HEK293 (cell line): ENCODE results near the gene NCK1.
A peak's percentile ranks its signal among the peaks of the same experiment; 100 is the strongest.

Experiments
- CTCF ChIA-PET: fragments of 350-600 bp; formaldehyde crosslinking; extraction: SDS; loops from one replicate; lab custom pipeline; 2021; ENCODE audit warnings: antibody characterized with exemption; lab: Yijun Ruan, JAX
- POLR2A ChIA-PET: fragments of 300-600 bp; formaldehyde crosslinking; extraction: SDS; loops from one replicate; lab custom pipeline; 2020; ENCODE audit warnings: antibody characterized with exemption, inconsistent platforms; lab: Yijun Ruan, JAX
- H3K27ac ChIP-seq: fragments of 200-500 bp; sonication (Bioruptor generic); 2 replicates; pipeline ENCODE4 v1.5.1; 2014; ENCODE audit warnings: low read depth, low read length, control low read depth, inconsistent platforms; ENCODE audit errors: extremely low read depth
- H3K36me3 ChIP-seq, 2 experiments: fragments of 200-500 bp in 1 of 2; sonication (Bioruptor generic) in 1 of 2; 1 replicate in 1 of 2; 2 replicates in 1 of 2; pipeline ENCODE4 v1.5.1; 2014 to 2017; ENCODE audit warnings: inconsistent platforms in 2 of 2, low read length in 2 of 2; ENCODE audit not compliant: control insufficient read depth in 2 of 2, insufficient read depth in 1 of 2
- H3K4me1 ChIP-seq: fragments of 200-500 bp; sonication (Bioruptor generic); 2 replicates; pipeline ENCODE4 v1.5.1; 2014; ENCODE audit warnings: mild to moderate bottlenecking, low read length, inconsistent platforms; ENCODE audit not compliant: control insufficient read depth, insufficient read depth
- H3K4me3 ChIP-seq: 2 replicates; pipeline ENCODE4 v1.5.1; 2011; ENCODE audit warnings: low read depth, mild to moderate bottlenecking, control low read depth, low read length, moderate library complexity
- H3K9me3 ChIP-seq: fragments of 200-500 bp; sonication (Bioruptor generic); 2 replicates; pipeline ENCODE4 v1.5.1; 2014; ENCODE audit warnings: low read depth, low read length, inconsistent platforms; ENCODE audit not compliant: control insufficient read depth, insufficient read depth
- EGR2 ChIP-seq: fragments of 450-650 bp; formaldehyde crosslinking; IDR thresholded peaks from 2 replicates; pipeline ENCODE4 v1.5.1; 2016; ENCODE audit warnings: low read depth, missing biosample characterization, missing genetic modification characterization
- GLI4 ChIP-seq: fragments of 450-650 bp; formaldehyde crosslinking; IDR thresholded peaks from 2 replicates; pipeline ENCODE4 v1.5.1; 2016; ENCODE audit warnings: missing biosample characterization, missing genetic modification characterization
- KLF7 ChIP-seq: fragments of 450-650 bp; formaldehyde crosslinking; IDR thresholded peaks from 2 replicates; pipeline ENCODE4 v1.5.1; 2016; ENCODE audit warnings: missing biosample characterization, missing genetic modification characterization, borderline replicate concordance
- MYNN ChIP-seq: fragments of 450-650 bp; formaldehyde crosslinking; IDR thresholded peaks from 2 replicates; pipeline ENCODE4 v1.5.1; 2016; ENCODE audit warnings: missing biosample characterization, missing genetic modification characterization, borderline replicate concordance
- OSR2 ChIP-seq: fragments of 450-650 bp; formaldehyde crosslinking; IDR thresholded peaks from 2 replicates; pipeline ENCODE4 v1.5.1; 2016; ENCODE audit warnings: missing biosample characterization, missing genetic modification characterization
- ZBTB17 ChIP-seq: fragments of 450-650 bp; formaldehyde crosslinking; IDR thresholded peaks from 2 replicates; pipeline ENCODE4 v1.5.1; 2016; ENCODE audit warnings: missing biosample characterization, missing genetic modification characterization
- ZFHX2 ChIP-seq: fragments of 450-650 bp; formaldehyde crosslinking; conservative IDR thresholded peaks from 2 replicates; pipeline ENCODE4 v1.5.1; 2016; ENCODE audit warnings: missing biosample characterization, missing genetic modification characterization
- ZFP69B ChIP-seq: fragments of 450-650 bp; formaldehyde crosslinking; IDR thresholded peaks from 2 replicates; pipeline ENCODE4 v1.5.1; 2016; ENCODE audit warnings: missing biosample characterization, missing genetic modification characterization
- ZNF112 ChIP-seq: fragments of 450-650 bp; formaldehyde crosslinking; IDR thresholded peaks from 2 replicates; pipeline ENCODE4 v1.5.0; 2017; ENCODE audit warnings: missing biosample characterization, missing genetic modification characterization
- ZNF138 ChIP-seq: fragments of 450-650 bp; formaldehyde crosslinking; IDR thresholded peaks from 2 replicates; pipeline ENCODE4 v1.5.1; 2016; ENCODE audit warnings: missing biosample characterization, missing genetic modification characterization, borderline replicate concordance
- ZNF146 ChIP-seq: fragments of 450-650 bp; formaldehyde crosslinking; IDR thresholded peaks from 2 replicates; pipeline ENCODE4 v1.5.1; 2016; ENCODE audit warnings: missing biosample characterization, missing genetic modification characterization
- ZNF214 ChIP-seq: fragments of 450-650 bp; formaldehyde crosslinking; IDR thresholded peaks from 2 replicates; pipeline ENCODE4 v1.5.1; 2017; ENCODE audit warnings: missing biosample characterization, mild to moderate bottlenecking, missing genetic modification characterization, borderline replicate concordance
- ZNF23 ChIP-seq: fragments of 450-650 bp; formaldehyde crosslinking; IDR thresholded peaks from 2 replicates; pipeline ENCODE4 v1.5.1; 2016; ENCODE audit warnings: missing biosample characterization, missing genetic modification characterization, borderline replicate concordance
- ZNF37A ChIP-seq: fragments of 450-650 bp; IDR thresholded peaks from 2 replicates; pipeline ENCODE4 v1.5.1; 2018; ENCODE audit warnings: missing biosample characterization, missing genetic modification characterization
- ZNF433 ChIP-seq: fragments of 450-650 bp; formaldehyde crosslinking; IDR thresholded peaks from 2 replicates; pipeline ENCODE4 v1.5.1; 2016; ENCODE audit warnings: missing biosample characterization, missing genetic modification characterization, low read depth
- ZNF544 ChIP-seq: fragments of 450-650 bp; formaldehyde crosslinking; IDR thresholded peaks from 2 replicates; pipeline ENCODE4 v1.5.0; 2017; ENCODE audit warnings: missing biosample characterization, missing genetic modification characterization
- ZNF596 ChIP-seq: fragments of 450-650 bp; IDR thresholded peaks from 2 replicates; pipeline ENCODE4 v1.5.0; 2018; ENCODE audit warnings: missing biosample characterization, mild to moderate bottlenecking, missing genetic modification characterization, moderate library complexity
- ZNF626 ChIP-seq: fragments of 450-650 bp; sonication (Bioruptor Pico); formaldehyde crosslinking; IDR thresholded peaks from 2 replicates; pipeline ENCODE4 v1.5.1; 2018; ENCODE audit warnings: missing biosample characterization, missing genetic modification characterization, inconsistent platforms
- ZNF776 ChIP-seq: fragments of 450-650 bp; formaldehyde crosslinking; IDR thresholded peaks from 2 replicates; pipeline ENCODE4 v1.5.0; 2017; ENCODE audit warnings: missing biosample characterization, missing genetic modification characterization, borderline replicate concordance
- ZXDB ChIP-seq: fragments of 450-650 bp; formaldehyde crosslinking; IDR thresholded peaks from 2 replicates; pipeline ENCODE4 v1.5.1; 2016; ENCODE audit warnings: missing biosample characterization, missing genetic modification characterization
- TF ChIP-seq, protein P1 (sequence below): fragments of 450-650 bp; formaldehyde crosslinking; IDR thresholded peaks from 2 replicates; pipeline ENCODE4 v1.5.1; 2016; ENCODE audit warnings: missing biosample characterization, missing genetic modification characterization
- TF ChIP-seq, protein P2 (sequence below): sonication (generic); formaldehyde crosslinking; IDR thresholded peaks from 2 replicates; pipeline ENCODE4 v1.8.1; 2022; ENCODE audit warnings: mild to moderate bottlenecking, moderate library complexity, missing genetic modification reagents
- TF ChIP-seq, protein P3 (sequence below): fragments of 450-650 bp; formaldehyde crosslinking; IDR thresholded peaks from 2 replicates; pipeline ENCODE4 v1.5.1; 2016; ENCODE audit warnings: missing biosample characterization, missing genetic modification characterization
- TF ChIP-seq, protein P4 (sequence below): fragments of 450-650 bp; formaldehyde crosslinking; IDR thresholded peaks from 2 replicates; pipeline ENCODE4 v1.5.1; 2017; ENCODE audit warnings: missing biosample characterization, missing genetic modification characterization
- TF ChIP-seq, protein P5 (sequence below): fragments of 450-650 bp; formaldehyde crosslinking; IDR thresholded peaks from 2 replicates; pipeline ENCODE4 v1.5.1; 2017; ENCODE audit warnings: missing biosample characterization, missing genetic modification characterization

The NCK1 gene

DNA sequence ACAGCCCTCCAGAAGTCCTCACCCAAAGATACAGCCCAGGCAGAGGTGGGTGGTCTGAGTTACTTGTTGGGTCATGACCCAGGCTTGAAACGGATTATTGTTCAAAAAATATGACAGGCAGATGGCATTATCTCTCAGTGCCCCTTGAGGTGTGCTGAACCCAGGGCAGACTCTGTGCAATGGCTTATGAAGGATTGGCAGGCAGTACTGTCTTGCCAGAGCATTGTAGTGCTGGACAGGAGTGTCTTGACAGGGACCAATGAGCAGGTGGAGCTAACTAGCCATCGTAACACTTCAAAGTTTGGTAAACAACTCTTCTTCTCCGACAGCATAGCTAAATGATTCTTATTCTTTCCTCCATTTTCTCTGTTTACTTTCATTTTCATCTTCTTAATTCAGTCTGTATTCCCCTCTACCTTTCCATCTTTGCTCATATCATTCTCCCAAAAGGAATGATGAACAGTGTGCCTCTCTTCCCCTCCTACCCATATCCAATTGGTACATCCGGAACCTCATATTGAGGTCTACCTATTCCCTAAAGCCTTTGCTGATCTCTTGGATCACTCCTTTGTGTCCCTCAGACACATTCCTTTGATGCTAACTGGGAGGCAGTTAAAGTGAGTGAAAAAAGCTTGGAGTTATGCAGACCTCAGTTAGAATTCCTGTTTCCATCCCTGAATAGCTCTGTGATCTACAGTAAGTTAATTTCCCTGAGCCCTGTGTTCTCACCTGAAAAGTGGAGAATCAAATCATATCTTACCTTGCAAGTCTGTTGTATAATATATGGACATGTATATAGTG, 93.2 kb downstream of the NCK1 start:
- Histone ChIP-seq H3K36me3 (no peaks in the 10 kb centered on the region), H3K9me3 (no peaks in the 10 kb centered on the region), H3K4me1 (no peaks in the 10 kb centered on the region), H3K4me3 (no peak overlapping the region), H3K27ac (no peak overlapping the region)
- POLR2A ChIA-PET: no interaction called here
- TF ChIP-seq ZNF776 (tag by site-specific recombination) (no peak), ZNF596 (no peak), ZNF23 (tag by site-specific recombination) (no peak), ZXDB (tag by site-specific recombination) (no peak), ZFHX2 (tag by site-specific recombination) (no peak), EGR2 (tag by site-specific recombination) (no peak), ZNF112 (tag by site-specific recombination) (no peak), OSR2 (tag by site-specific recombination) (no peak), ZNF146 (tag by site-specific recombination) (no peak), ZBTB17 (tag by site-specific recombination) (0 out of 2 replicates have a peak, but pooled peaks have one; percentile 41), ZNF544 (tag by site-specific recombination) (no peak), ZNF37A (no peak)
- TF ChIP-seq, protein P1, sequence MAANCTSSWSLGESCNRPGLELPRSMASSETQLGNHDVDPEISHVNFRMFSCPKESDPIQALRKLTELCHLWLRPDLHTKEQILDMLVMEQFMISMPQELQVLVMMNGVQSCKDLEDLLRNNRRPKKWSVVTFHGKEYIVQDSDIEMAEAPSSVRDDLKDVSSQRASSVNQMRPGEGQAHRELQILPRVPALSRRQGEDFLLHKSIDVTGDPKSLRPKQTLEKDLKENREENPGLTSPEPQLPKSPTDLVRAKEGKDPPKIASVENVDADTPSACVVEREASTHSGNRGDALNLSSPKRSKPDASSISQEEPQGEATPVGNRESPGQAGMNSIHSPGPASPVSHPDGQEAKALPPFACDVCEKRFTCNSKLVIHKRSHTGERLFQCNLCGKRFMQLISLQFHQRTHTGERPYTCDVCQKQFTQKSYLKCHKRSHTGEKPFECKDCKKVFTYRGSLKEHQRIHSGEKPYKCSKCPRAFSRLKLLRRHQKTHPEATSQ (tag by site-specific recombination): no peak
- TF ChIP-seq, protein P2, sequence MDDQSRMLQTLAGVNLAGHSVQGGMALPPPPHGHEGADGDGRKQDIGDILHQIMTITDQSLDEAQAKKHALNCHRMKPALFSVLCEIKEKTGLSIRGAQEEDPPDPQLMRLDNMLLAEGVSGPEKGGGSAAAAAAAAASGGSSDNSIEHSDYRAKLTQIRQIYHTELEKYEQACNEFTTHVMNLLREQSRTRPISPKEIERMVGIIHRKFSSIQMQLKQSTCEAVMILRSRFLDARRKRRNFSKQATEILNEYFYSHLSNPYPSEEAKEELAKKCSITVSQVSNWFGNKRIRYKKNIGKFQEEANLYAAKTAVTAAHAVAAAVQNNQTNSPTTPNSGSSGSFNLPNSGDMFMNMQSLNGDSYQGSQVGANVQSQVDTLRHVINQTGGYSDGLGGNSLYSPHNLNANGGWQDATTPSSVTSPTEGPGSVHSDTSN (CRISPR knock-in tag): no peak
- TF ChIP-seq, protein P3, sequence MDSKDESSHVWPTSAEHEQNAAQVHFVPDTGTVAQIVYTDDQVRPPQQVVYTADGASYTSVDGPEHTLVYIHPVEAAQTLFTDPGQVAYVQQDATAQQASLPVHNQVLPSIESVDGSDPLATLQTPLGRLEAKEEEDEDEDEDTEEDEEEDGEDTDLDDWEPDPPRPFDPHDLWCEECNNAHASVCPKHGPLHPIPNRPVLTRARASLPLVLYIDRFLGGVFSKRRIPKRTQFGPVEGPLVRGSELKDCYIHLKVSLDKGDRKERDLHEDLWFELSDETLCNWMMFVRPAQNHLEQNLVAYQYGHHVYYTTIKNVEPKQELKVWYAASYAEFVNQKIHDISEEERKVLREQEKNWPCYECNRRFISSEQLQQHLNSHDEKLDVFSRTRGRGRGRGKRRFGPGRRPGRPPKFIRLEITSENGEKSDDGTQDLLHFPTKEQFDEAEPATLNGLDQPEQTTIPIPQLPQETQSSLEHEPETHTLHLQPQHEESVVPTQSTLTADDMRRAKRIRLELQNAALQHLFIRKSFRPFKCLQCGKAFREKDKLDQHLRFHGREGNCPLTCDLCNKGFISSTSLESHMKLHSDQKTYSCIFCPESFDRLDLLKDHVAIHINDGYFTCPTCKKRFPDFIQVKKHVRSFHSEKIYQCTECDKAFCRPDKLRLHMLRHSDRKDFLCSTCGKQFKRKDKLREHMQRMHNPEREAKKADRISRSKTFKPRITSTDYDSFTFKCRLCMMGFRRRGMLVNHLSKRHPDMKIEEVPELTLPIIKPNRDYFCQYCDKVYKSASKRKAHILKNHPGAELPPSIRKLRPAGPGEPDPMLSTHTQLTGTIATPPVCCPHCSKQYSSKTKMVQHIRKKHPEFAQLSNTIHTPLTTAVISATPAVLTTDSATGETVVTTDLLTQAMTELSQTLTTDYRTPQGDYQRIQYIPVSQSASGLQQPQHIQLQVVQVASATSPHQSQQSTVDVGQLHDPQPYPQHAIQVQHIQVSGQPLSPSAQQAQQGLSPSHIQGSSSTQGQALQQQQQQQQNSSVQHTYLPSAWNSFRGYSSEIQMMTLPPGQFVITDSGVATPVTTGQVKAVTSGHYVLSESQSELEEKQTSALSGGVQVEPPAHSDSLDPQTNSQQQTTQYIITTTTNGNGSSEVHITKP (tag by site-specific recombination): peak; percentile 65
- TF ChIP-seq, protein P4, sequence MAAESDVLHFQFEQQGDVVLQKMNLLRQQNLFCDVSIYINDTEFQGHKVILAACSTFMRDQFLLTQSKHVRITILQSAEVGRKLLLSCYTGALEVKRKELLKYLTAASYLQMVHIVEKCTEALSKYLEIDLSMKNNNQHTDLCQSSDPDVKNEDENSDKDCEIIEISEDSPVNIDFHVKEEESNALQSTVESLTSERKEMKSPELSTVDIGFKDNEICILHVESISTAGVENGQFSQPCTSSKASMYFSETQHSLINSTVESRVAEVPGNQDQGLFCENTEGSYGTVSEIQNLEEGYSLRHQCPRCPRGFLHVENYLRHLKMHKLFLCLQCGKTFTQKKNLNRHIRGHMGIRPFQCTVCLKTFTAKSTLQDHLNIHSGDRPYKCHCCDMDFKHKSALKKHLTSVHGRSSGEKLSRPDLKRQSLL (tag by site-specific recombination): no peak
- CTCF ChIA-PET: interaction anchor here (0.7 to 1.0 kb wide), 3 partner anchors 12 to 203 kb away, joined by 3 to 4 read pairs (median 3); partner anchors contain the start of gene STAG1

DNA sequence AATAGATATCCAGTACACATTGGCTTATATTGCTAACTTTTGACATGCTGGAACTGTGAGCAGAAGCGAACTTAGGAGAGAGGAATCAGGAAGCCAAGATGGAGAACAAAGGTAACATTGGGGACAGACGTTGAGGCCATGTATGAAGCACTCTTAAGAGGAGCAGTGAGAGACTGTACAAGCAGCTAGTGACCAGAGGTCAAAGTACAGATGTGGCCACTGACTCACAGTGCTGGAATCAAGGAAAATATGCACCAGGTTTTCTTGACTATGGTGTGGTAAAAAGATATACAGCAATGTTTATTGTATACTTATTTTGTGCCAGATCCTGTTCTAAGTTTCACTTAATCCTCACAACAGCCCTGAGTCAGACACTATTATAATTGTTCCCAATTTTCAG, 93.8 kb downstream of the NCK1 start:
- CTCF ChIA-PET: interaction anchor here (0.7 to 1.0 kb wide), 3 partner anchors 12 to 203 kb away, joined by 3 to 4 read pairs (median 3); partner anchors contain the start of gene STAG1
- no peak overlapping the region for H3K4me3 ChIP-seq
- no peaks in the 10 kb centered on the region for H3K9me3 ChIP-seq
- no peaks in the 10 kb centered on the region for H3K36me3 ChIP-seq
- H3K27ac ChIP-seq: no peak overlapping the region
- POLR2A ChIA-PET: no interaction called here
- H3K4me1 ChIP-seq: no peaks in the 10 kb centered on the region
- no peak for TF ChIP-seq ZNF433 (tag by site-specific recombination)
- TF ChIP-seq MYNN (tag by site-specific recombination): no peak
- TF ChIP-seq ZXDB (tag by site-specific recombination): no peak
- TF ChIP-seq, protein P5, sequence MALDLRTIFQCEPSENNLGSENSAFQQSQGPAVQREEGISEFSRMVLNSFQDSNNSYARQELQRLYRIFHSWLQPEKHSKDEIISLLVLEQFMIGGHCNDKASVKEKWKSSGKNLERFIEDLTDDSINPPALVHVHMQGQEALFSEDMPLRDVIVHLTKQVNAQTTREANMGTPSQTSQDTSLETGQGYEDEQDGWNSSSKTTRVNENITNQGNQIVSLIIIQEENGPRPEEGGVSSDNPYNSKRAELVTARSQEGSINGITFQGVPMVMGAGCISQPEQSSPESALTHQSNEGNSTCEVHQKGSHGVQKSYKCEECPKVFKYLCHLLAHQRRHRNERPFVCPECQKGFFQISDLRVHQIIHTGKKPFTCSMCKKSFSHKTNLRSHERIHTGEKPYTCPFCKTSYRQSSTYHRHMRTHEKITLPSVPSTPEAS: no peak
- no peak for TF ChIP-seq GLI4 (tag by site-specific recombination)
- TF ChIP-seq ZNF214: no peak
- TF ChIP-seq ZNF626 (tag by site-specific recombination): no peak
- TF ChIP-seq KLF7: no peak
- TF ChIP-seq ZFP69B: no peak
- TF ChIP-seq, protein P4 (tag by site-specific recombination): no peak
- TF ChIP-seq ZNF138 (tag by site-specific recombination): no peak
